PFSK-1 (cell line): ENCODE data around the gene SSH2.

Experiments
- FOXP2 ChIP-seq: optimal IDR thresholded peaks from 2 replicates; pipeline ENCODE3; 2011; ENCODE audit warnings: borderline replicate concordance, control low read depth, inconsistent platforms; ENCODE audit not compliant: insufficient read depth; ENCODE audit errors: extremely low read length, extremely low read depth
- POLR2AphosphoS5 ChIP-seq: IDR thresholded peaks from 2 replicates; pipeline ENCODE4 v1.6.1; 2012; ENCODE audit warnings: low read depth, mild to moderate bottlenecking, control low read depth, low read length, moderate library complexity
- SIN3A ChIP-seq: IDR thresholded peaks from 2 replicates; pipeline ENCODE4 v1.6.1; 2012; ENCODE audit warnings: mild to moderate bottlenecking, low read length, moderate library complexity, borderline replicate concordance; ENCODE audit not compliant: insufficient read depth
- TAF1 ChIP-seq: IDR thresholded peaks from 2 replicates; pipeline ENCODE4 v1.6.1; 2012; ENCODE audit warnings: low read length, control low read depth, borderline replicate concordance; ENCODE audit not compliant: insufficient read depth
- TF ChIP-seq, protein P1 (sequence below), 2 experiments: IDR thresholded peaks; 2 replicates each; pipeline versions ENCODE4 v1.6.1 to v1.8.0; 2011 to 2012; ENCODE audit warnings: low read depth in 2 of 2, low read length in 2 of 2, control low read depth in 1 of 2, inconsistent platforms in 1 of 2, mild to moderate bottlenecking in 1 of 2, moderate library complexity in 1 of 2; ENCODE audit not compliant: insufficient read depth in 1 of 2

SSH2 gene

DNA sequence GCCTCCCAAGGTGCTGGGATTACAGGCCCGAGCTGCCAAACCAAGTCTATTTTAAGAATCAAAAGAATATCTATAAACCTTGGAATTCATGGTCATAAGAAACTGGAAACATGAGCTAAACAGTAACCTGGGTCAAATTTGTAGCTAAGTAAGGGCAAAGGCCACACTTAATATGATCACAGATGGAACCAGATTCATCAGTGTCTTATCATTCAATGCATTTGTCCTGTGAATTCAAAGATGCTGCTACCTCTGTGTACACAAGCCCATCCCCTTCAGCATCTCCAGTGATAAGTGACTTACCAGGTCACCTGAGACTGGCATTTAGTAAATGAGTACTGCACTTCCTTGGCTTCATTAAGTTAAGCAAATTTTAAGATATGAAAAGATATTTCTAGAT is 108.1 kb downstream of the SSH2 start:
- TF ChIP-seq TAF1 (no peak), FOXP2 (no peak), SIN3A (no peak), POLR2AphosphoS5 (no peak)
- TF ChIP-seq, protein P1, sequence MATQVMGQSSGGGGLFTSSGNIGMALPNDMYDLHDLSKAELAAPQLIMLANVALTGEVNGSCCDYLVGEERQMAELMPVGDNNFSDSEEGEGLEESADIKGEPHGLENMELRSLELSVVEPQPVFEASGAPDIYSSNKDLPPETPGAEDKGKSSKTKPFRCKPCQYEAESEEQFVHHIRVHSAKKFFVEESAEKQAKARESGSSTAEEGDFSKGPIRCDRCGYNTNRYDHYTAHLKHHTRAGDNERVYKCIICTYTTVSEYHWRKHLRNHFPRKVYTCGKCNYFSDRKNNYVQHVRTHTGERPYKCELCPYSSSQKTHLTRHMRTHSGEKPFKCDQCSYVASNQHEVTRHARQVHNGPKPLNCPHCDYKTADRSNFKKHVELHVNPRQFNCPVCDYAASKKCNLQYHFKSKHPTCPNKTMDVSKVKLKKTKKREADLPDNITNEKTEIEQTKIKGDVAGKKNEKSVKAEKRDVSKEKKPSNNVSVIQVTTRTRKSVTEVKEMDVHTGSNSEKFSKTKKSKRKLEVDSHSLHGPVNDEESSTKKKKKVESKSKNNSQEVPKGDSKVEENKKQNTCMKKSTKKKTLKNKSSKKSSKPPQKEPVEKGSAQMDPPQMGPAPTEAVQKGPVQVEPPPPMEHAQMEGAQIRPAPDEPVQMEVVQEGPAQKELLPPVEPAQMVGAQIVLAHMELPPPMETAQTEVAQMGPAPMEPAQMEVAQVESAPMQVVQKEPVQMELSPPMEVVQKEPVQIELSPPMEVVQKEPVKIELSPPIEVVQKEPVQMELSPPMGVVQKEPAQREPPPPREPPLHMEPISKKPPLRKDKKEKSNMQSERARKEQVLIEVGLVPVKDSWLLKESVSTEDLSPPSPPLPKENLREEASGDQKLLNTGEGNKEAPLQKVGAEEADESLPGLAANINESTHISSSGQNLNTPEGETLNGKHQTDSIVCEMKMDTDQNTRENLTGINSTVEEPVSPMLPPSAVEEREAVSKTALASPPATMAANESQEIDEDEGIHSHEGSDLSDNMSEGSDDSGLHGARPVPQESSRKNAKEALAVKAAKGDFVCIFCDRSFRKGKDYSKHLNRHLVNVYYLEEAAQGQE (IDR thresholded peaks at IDR 0.05; ENCODE audit: insufficient read depth in 1 of 2, low read depth in 2 of 2, low read length in 2 of 2): no peak

DNA sequence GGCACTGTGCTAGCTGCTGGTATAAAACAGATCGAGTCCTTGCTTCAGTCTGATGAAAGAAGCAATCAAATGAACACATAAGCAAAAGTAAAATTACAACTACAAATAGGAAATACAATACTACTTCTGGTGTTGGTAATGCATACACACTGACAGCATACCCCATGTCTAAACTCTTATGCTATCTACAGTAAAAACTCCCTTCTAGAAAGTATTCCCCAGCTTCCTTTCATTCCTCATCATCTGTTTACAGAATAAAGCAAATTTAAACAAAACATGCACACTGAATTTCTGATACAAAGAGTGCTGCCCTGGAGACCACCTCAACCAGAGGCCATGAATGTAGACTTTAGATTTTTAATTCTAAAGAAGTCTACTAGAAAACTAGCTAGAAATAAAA is 109.6 kb downstream of the SSH2 start:
- TF ChIP-seq SIN3A (no peak), FOXP2 (no peak), TAF1 (no peak), POLR2AphosphoS5 (no peak)
- TF ChIP-seq, protein P1 (IDR thresholded peaks at IDR 0.05; ENCODE audit: insufficient read depth in 1 of 2, low read depth in 2 of 2, low read length in 2 of 2): no peak

DNA sequence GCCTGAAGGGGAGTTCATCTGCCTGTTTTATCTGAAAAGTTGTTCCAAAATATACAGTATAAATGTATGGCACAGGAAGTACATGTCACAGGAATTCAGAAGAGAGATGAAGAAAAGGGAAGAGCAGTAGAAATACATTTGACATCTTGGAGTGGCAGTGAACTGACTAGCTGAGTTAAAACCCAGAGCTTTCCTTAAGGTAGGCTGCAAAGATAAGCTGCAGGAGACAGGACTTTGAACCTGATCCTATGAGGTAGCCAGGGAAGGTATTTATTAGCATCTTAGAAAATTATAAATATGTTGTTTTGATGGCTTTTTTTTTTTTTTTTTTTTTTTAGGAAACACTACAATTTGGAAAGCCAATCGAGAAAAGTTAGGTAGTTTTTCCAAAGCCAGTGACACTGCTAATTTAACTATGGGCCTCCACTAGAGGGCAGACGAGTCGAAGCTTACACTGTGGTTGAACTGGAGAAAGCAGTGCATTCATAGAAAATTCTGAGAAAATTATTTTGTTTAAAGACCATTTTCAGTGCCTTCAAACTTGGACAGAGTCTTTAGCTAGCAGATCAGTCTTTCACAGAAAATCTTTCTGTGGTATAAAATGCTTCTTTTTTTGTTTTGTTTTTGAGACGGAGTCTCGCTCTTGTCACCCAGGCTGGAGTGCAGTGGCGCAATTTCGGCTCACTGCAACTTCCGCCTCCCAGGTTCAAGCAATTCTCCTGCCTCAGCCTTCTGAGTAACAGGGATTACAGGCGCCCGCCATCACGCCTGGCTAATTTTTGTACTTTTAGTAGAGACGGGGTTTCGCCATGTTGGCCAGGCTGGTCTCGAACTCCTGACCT is 122.3 kb downstream of the SSH2 start:
- TF ChIP-seq SIN3A (no peak), TAF1 (no peak), POLR2AphosphoS5 (no peak), FOXP2 (no peak)
- TF ChIP-seq, protein P1 (IDR thresholded peaks at IDR 0.05; ENCODE audit: insufficient read depth in 1 of 2, low read depth in 2 of 2, low read length in 2 of 2): no peak

DNA sequence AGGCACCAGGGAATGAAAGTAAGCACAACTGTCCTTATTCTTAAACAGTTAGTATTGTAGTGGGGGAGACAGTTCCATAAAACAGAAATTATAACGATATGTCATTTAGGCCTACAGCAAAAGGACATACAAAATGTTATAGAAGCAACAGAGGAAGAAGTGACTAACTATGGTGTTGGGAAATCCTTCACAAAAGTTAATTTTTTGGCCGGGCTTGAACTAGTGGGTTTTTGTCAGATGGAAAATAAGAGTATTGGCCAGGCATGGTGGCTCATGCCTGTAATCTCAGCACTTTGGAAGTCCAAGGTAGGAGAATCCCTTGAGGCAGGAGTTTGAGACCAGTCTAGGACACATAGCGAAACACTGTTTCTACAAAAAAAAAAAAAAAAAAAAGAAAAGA is 127.8 kb downstream of the SSH2 start:
- TF ChIP-seq SIN3A (no peak), TAF1 (no peak), POLR2AphosphoS5 (no peak), FOXP2 (no peak)
- TF ChIP-seq, protein P1 (IDR thresholded peaks at IDR 0.05; ENCODE audit: insufficient read depth in 1 of 2, low read depth in 2 of 2, low read length in 2 of 2): no peak

GRCh38 chr17:29800457-29800856 is 129.6 kb downstream of the SSH2 start:
- no peak for TF ChIP-seq POLR2AphosphoS5
- TF ChIP-seq, protein P1 (IDR thresholded peaks at IDR 0.05; ENCODE audit: insufficient read depth in 1 of 2, low read depth in 2 of 2, low read length in 2 of 2): no peak
